Skin of body (tissue), 3 donors: Measurements from ENCODE around the gene ADGRB2. TPM values are rescaled to one million over a fixed set of nuclear protein-coding genes. Genes with fewer than 3 reads are reported as not detected.

Experiments used
- DNase-seq: peaks from one replicate; lab custom pipeline; 2025; lab: John Stamatoyannopoulos, UW
- small RNA-seq: library from RNA; depleted of rRNA; stranded (forward); fragments of <200 nt; gene quantifications from one replicate; pipeline ENCODE3, GENCODE V24; 2014; ENCODE audit warnings: low replicate concordance
- total RNA-seq: library from RNA; depleted of rRNA; stranded (reverse); fragments of >200 nt; gene quantifications from one replicate; pipeline ENCODE4 v1.2.3, GENCODE V29; 2014

The ADGRB2 gene
- total RNA-seq, 1 donor from 2014 or later = 9.4 TPM

GRCh38 chr1:31685795-31686194 lies 78.3 kb downstream of the ADGRB2 start:
- DNase-seq = no peak

- no peak for DNase-seq
These were observed 80.1 kb downstream of the ADGRB2 start for GRCh38 chr1:31683997-31684396.

- DNase-seq = no peak
These were observed 82.7 kb downstream of the ADGRB2 start for GRCh38 chr1:31681415-31681814.

GRCh38 chr1:31679676-31680230 lies 84.4 kb downstream of the ADGRB2 start:
- DNase-seq = no peak

GRCh38 chr1:31679091-31679490 lies 85.0 kb downstream of the ADGRB2 start:
- no peak for DNase-seq

- no peak for DNase-seq
These were observed 85.5 kb downstream of the ADGRB2 start for GRCh38 chr1:31678681-31679080.

- DNase-seq = no peak
These were observed 86.2 kb downstream of the ADGRB2 start for GRCh38 chr1:31677949-31678348.

GRCh38 chr1:31677401-31677800 lies 86.7 kb downstream of the ADGRB2 start:
- DNase-seq = no peak

Small RNAs within 50 kb of the gene (small RNA-seq; reads per million reads assigned to genes)
- not detected for gene MIR4254

Other genes with a start within 250 kb of the ADGRB2 start
- gene TINAGL1, start 187.8 kb downstream of the ADGRB2 start, total RNA-seq = 28.6 TPM
- gene HCRTR1, start 146.7 kb downstream of the ADGRB2 start, total RNA-seq = not detected
- 49.9 TPM for gene PEF1, start 119.5 kb downstream of the ADGRB2 start, total RNA-seq
- gene COL16A1, start 60.3 kb downstream of the ADGRB2 start, total RNA-seq = 257 TPM
- 0.39 TPM for gene SPOCD1, start 51.7 kb upstream of the ADGRB2 start, total RNA-seq
- gene PTP4A2, start 174.0 kb upstream of the ADGRB2 start, total RNA-seq = 173 TPM
- 75.1 TPM for gene KHDRBS1, start 249.5 kb upstream of the ADGRB2 start, total RNA-seq